Neural progenitor cell (in vitro differentiated cells): Measurements from ENCODE around the gene KCNMB2.

ENCODE experiments used
- EZH2 ChIP-seq: fragments of 200-600 bp; sonication (generic); IDR thresholded peaks from 2 replicates; pipeline ENCODE4 v1.6.1; 2017; ENCODE audit warnings: antibody characterized with exemption, mild to moderate bottlenecking, moderate library complexity
- EZH2phosphoT487 ChIP-seq: fragments of 200-600 bp; sonication (generic); IDR thresholded peaks from 2 replicates; pipeline ENCODE4 v1.6.1; 2017; ENCODE audit warnings: antibody characterized with exemption
- TF ChIP-seq, protein P1 (sequence below): fragments of 200-600 bp; sonication (generic); IDR thresholded peaks from 2 replicates; pipeline ENCODE4 v1.5.1; 2017; ENCODE audit warnings: antibody characterized with exemption, mild to moderate bottlenecking

DNA sequence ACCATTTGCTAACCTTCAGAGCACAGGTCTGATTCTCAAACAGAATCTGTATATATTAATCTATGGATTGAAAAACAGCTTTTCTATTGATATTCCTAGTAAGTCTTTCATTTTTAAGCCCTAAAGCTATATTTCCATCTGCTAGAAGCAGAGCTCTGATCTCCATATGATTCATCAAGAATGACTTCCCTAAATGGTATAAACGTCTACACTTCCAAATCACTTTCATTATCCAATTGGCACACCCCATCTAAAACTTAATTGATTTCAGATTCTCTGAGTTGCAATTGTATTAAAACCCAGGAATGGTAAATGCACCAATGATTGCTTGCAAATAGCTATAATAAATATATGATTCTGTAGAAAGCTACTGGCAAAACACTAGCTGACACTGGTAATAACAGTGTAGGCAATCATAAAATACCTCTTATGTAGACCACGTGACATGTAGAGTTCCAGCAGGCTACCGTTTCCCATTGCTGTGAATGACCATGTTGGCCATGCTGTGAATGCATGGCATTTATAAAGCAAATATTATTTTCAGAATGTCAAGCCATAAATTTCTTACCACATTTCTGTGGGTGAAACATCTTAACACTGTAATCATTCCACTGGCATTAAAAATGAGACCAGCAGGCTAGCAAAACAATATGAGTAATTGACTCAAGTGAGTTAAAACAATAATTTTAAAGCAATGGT, 309.3 kb downstream of the KCNMB2 start:
- TF ChIP-seq EZH2, result no peak
- TF ChIP-seq, protein P1, sequence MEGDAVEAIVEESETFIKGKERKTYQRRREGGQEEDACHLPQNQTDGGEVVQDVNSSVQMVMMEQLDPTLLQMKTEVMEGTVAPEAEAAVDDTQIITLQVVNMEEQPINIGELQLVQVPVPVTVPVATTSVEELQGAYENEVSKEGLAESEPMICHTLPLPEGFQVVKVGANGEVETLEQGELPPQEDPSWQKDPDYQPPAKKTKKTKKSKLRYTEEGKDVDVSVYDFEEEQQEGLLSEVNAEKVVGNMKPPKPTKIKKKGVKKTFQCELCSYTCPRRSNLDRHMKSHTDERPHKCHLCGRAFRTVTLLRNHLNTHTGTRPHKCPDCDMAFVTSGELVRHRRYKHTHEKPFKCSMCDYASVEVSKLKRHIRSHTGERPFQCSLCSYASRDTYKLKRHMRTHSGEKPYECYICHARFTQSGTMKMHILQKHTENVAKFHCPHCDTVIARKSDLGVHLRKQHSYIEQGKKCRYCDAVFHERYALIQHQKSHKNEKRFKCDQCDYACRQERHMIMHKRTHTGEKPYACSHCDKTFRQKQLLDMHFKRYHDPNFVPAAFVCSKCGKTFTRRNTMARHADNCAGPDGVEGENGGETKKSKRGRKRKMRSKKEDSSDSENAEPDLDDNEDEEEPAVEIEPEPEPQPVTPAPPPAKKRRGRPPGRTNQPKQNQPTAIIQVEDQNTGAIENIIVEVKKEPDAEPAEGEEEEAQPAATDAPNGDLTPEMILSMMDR, result no peak
- TF ChIP-seq EZH2phosphoT487, result no peak
